ENCODE measurements around the gene PLXNA4. TPM values are rescaled to one million over a fixed set of nuclear protein-coding genes. Genes with fewer than 3 reads are reported as not detected.

Gene PLXNA4
- total RNA-seq, 2 experiments from 2014 or later: 16.5 to 20.5 TPM

DNA sequence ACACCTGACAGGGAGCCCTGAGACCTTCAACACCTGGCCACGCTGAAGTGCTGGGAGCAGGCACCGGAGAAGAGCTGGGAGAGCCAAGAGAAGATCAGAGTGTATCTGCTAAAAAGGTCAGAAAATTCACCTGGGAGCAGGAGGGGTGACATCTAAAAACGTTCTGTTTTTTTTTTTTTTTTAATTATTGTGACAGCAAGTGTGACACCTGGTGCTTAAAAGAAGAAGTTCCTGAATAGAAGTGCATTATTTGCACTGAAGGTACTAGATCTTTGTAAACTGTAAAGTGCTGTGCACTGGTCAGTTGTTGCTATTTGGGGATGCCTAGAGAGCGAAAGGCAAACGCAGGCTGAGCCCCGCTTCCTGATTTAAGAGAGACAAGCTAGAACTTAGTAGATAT, 422.0 kb downstream of the PLXNA4 start:
- ATAC-seq (ENCODE audit: low read depth): no peak
- POLR2A ChIA-PET: no interaction called here

GRCh38 chr7:132152131-132152889, 424.0 kb downstream of the PLXNA4 start:
- H3K27ac Mint-ChIP-seq: no peak overlapping the region
- no peaks in the 10 kb centered on the region for H3K4me1 Mint-ChIP-seq
- ATAC-seq (ENCODE audit: low read depth): no peak
- POLR2A ChIA-PET: no interaction called here
- DNase-seq: no peak
- H3K4me3 Mint-ChIP-seq: no peak overlapping the region
- H3K36me3 Mint-ChIP-seq: peaks cover 1% of the 10 kb centered on the region
- H3K9me3 Mint-ChIP-seq: no peaks in the 10 kb centered on the region
- H3K27me3 Mint-ChIP-seq: peaks cover 5% of the 10 kb centered on the region

More for the DNA sequence above, 422.0 kb downstream of the PLXNA4 start:
- Mint-ChIP-seq H3K4me1 (no peaks in the 10 kb centered on the region), H3K4me3 (no peak overlapping the region), H3K27me3 (peaks cover 5% of the 10 kb centered on the region), H3K9me3 (no peaks in the 10 kb centered on the region), H3K36me3 (peaks cover 4% of the 10 kb centered on the region), H3K27ac (no peak overlapping the region)
- DNase-seq: no peak

DNA sequence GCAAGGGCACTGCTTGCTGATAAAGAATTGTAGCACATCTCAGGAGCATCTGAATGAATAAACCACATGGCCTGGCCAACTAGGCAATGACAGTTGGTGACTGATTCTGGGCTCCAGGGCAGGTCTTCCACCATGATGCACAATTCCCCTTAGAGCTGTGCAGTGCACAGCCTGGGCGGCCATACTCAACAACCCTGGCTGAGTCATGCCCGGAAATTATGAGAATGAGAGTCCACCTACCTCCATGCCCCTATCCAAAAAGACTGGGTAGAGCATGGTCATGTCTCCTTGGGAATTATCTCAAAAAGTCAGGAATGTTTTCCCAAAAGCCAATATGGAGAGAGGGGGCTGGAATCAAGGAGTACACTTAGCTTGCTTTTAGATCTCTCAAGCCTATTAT, 425.6 kb downstream of the PLXNA4 start:
- Mint-ChIP-seq H3K4me3 (no peak overlapping the region), H3K27ac (no peak overlapping the region), H3K36me3 (peaks cover 1% of the 10 kb centered on the region), H3K27me3 (peaks cover 5% of the 10 kb centered on the region), H3K9me3 (no peaks in the 10 kb centered on the region), H3K4me1 (no peaks in the 10 kb centered on the region)
- ATAC-seq (ENCODE audit: low read depth) (no peak), DNase-seq (no peak)
- POLR2A ChIA-PET: no interaction called here

DNA sequence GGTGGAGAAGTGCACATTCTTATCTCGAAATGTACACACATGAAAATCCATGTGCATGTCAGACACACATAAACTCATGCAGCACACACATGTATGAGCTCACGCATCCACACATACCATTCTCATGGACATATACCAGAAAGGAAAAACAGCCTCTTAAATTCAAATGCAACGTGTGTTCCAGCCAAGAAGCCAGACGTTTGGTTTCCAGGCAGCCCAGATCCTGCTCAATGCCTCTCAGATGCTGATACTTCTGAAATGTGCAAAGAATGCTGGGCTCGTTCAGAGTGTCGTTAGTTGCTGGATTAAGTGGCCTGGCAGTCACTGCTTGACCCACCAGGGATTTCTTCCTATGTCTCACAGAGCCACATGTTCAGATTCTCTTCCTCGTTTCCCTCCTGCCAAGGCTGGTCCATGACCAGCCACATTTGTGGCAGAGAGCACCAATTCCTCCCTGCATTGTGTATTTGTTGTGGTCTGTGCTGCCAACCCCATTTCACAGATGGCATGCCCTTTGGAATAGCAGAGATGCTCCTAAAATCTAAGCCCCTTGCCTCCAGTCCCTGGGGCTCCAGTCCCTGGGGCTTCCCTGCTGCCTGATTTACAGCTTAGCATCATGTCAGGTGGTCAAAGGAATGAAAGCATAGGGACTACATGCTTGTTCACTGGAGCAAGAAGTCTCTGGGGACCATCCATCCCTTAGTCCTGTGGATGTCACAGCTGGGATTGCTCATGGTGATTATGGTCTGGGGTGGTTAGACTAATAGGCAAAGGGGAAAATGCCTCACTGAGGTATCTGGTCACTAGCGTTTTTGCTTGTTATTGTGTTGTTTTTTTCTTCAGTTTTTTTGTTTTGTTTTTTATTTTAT, 426.6 kb downstream of the PLXNA4 start:
- Mint-ChIP-seq H3K27ac (no peak overlapping the region), H3K4me1 (no peaks in the 10 kb centered on the region), H3K27me3 (peaks cover 5% of the 10 kb centered on the region), H3K4me3 (no peak overlapping the region), H3K9me3 (no peaks in the 10 kb centered on the region), H3K36me3 (peaks cover 5% of the 10 kb centered on the region)
- POLR2A ChIA-PET: no interaction called here
- no peak for ATAC-seq (ENCODE audit: low read depth)
- DNase-seq: no peak

DNA sequence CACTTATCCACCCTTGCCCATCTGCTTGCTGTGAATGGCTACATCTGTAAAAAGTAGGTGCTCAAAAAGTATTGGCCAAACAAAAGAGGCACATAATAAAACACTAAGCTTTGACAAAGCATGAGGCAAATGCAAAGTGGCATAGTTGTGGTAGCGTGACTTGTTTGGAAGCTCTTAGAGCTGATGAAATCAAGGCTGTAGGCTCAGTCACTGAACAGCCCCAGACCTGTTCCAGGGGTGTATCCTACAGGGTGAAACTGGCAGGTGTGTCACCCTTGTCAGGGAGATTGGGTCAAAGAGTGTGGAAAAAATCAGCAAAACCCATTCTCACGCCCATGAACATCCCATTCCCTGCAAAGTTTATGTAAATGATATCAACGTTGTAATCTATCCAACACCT, 427.4 kb downstream of the PLXNA4 start:
- no peaks in the 10 kb centered on the region for H3K4me1 Mint-ChIP-seq

GRCh38 chr7:132145466-132145865, 430.8 kb downstream of the PLXNA4 start:
- H3K36me3 Mint-ChIP-seq: peaks cover 8% of the 10 kb centered on the region
- no peaks in the 10 kb centered on the region for H3K9me3 Mint-ChIP-seq
- no peak for ATAC-seq (ENCODE audit: low read depth)
- H3K27me3 Mint-ChIP-seq: peaks cover 3% of the 10 kb centered on the region
- H3K4me1 Mint-ChIP-seq: no peaks in the 10 kb centered on the region
- no peak overlapping the region for H3K27ac Mint-ChIP-seq
- H3K4me3 Mint-ChIP-seq: no peak overlapping the region
- POLR2A ChIA-PET: no interaction called here
- no peak for DNase-seq

More for the DNA sequence above, 427.4 kb downstream of the PLXNA4 start:
- Mint-ChIP-seq H3K36me3 (peaks cover 8% of the 10 kb centered on the region), H3K27me3 (peaks cover 5% of the 10 kb centered on the region), H3K9me3 (no peaks in the 10 kb centered on the region), H3K4me3 (no peak overlapping the region), H3K27ac (no peak overlapping the region)
- DNase-seq (no peak), ATAC-seq (ENCODE audit: low read depth) (no peak)
- POLR2A ChIA-PET: no interaction called here

- Mint-ChIP-seq H3K9me3 (no peaks in the 10 kb centered on the region), H3K4me1 (no peaks in the 10 kb centered on the region), H3K27me3 (peaks cover 1% of the 10 kb centered on the region), H3K36me3 (peaks cover 10% of the 10 kb centered on the region), H3K4me3 (no peak overlapping the region), H3K27ac (no peak overlapping the region)
- DNase-seq (no peak), ATAC-seq (ENCODE audit: low read depth) (no peak)
- POLR2A ChIA-PET: no interaction called here
These were observed 431.2 kb downstream of the PLXNA4 start for GRCh38 chr7:132145063-132145462.

- H3K4me1 Mint-ChIP-seq: no peaks in the 10 kb centered on the region
- POLR2A ChIA-PET: no interaction called here
- H3K9me3 Mint-ChIP-seq: no peaks in the 10 kb centered on the region
- DNase-seq (no peak), ATAC-seq (ENCODE audit: low read depth) (no peak)
- no peaks in the 10 kb centered on the region for H3K27me3 Mint-ChIP-seq
- peaks cover 11% of the 10 kb centered on the region for H3K36me3 Mint-ChIP-seq
- H3K27ac Mint-ChIP-seq: no peak overlapping the region
- no peak overlapping the region for H3K4me3 Mint-ChIP-seq
These were observed 434.3 kb downstream of the PLXNA4 start for GRCh38 chr7:132142006-132142405.

GRCh38 chr7:132141109-132141508, 435.2 kb downstream of the PLXNA4 start:
- Mint-ChIP-seq H3K4me3 (no peak overlapping the region), H3K9me3 (no peaks in the 10 kb centered on the region), H3K27me3 (no peaks in the 10 kb centered on the region), H3K36me3 (peaks cover 11% of the 10 kb centered on the region), H3K27ac (no peak overlapping the region), H3K4me1 (no peaks in the 10 kb centered on the region)
- DNase-seq: no peak
- POLR2A ChIA-PET: no interaction called here
- no peak for ATAC-seq (ENCODE audit: low read depth)

DNA sequence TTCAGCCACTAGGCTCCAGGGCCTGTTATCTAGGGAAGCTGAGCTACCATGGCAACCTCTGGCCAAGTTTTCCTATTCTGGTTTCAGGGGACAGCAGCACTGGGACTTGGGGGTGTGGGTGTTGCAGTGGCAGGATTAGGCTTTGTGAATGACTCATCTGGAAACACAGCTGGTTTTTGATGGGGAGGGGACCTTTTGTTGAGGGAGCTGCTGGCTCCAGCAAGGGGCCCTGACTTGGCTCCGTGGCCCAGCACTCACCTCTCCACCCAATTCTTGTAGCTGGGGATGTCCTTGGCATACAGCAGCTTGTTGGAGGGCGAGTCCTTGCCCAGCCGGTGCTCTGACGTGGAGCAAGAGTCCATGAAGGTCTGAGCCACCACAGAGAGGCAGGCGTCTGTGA, 435.9 kb downstream of the PLXNA4 start:
- Mint-ChIP-seq H3K27ac (no peak overlapping the region), H3K4me1 (no peaks in the 10 kb centered on the region), H3K9me3 (no peaks in the 10 kb centered on the region), H3K4me3 (no peak overlapping the region), H3K36me3 (peaks cover 11% of the 10 kb centered on the region), H3K27me3 (peaks cover 2% of the 10 kb centered on the region)
- ATAC-seq (ENCODE audit: low read depth) (no peak), DNase-seq (no peak)
- POLR2A ChIA-PET: no interaction called here

GRCh38 chr7:132138817-132139216, 437.5 kb downstream of the PLXNA4 start:
- POLR2A ChIA-PET: no interaction called here
- no peak overlapping the region for H3K27ac Mint-ChIP-seq
- DNase-seq: no peak
- H3K4me3 Mint-ChIP-seq: no peak overlapping the region
- peaks cover 2% of the 10 kb centered on the region for H3K27me3 Mint-ChIP-seq
- ATAC-seq (ENCODE audit: low read depth): no peak
- H3K9me3 Mint-ChIP-seq: no peaks in the 10 kb centered on the region
- H3K4me1 Mint-ChIP-seq: no peaks in the 10 kb centered on the region
- peaks cover 5% of the 10 kb centered on the region for H3K36me3 Mint-ChIP-seq

DNA sequence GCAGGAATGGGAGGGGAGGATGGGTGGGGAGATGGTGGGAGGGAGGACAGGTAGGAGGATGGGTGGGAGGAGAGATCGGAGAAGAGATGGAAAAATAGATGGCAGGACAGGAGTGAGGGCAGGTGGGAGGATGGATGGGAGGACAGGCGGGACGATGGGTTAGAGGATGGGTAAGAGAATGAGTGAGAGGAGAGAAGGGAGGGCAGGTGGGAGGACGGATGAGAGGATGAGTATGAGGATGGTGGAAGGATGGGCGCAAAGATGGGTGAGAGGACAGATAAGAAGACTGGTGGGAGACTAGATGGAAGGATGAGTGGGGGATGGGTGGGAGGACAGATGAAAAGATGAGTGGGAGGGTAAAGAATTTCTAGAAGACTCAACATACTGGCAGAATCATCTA, 438.6 kb downstream of the PLXNA4 start:
- DNase-seq (no peak), ATAC-seq (ENCODE audit: low read depth) (no peak)
- H3K36me3 Mint-ChIP-seq: peaks cover 5% of the 10 kb centered on the region
- POLR2A ChIA-PET: no interaction called here
- no peak overlapping the region for H3K4me3 Mint-ChIP-seq
- H3K27ac Mint-ChIP-seq: no peak overlapping the region
- peaks cover 2% of the 10 kb centered on the region for H3K27me3 Mint-ChIP-seq
- H3K9me3 Mint-ChIP-seq: no peaks in the 10 kb centered on the region
- H3K4me1 Mint-ChIP-seq: no peaks in the 10 kb centered on the region

- POLR2A ChIA-PET: no interaction called here
- Mint-ChIP-seq H3K9me3 (no peaks in the 10 kb centered on the region), H3K4me3 (no peak overlapping the region), H3K27me3 (peaks cover 2% of the 10 kb centered on the region), H3K27ac (no peak overlapping the region), H3K36me3 (peaks cover 6% of the 10 kb centered on the region), H3K4me1 (peaks cover 5% of the 10 kb centered on the region)
- ATAC-seq (ENCODE audit: low read depth): no peak
- DNase-seq: no peak
These were observed 440.4 kb downstream of the PLXNA4 start for GRCh38 chr7:132135746-132136385.
